Adrenal gland (tissue), 12 donors: ENCODE results near the gene ANKRD28. TPM values are rescaled to one million over a fixed set of nuclear protein-coding genes. Genes with fewer than 3 reads are reported as not detected.

ENCODE experiments used
- DNase-seq, 7 donors: peaks; one replicate each; pipeline ENCODE4 v3.0.0-alpha.2; 2019 to 2020
- H3K27ac ChIP-seq, 5 donors: fragments of 200-600 bp; sonication (generic) in 4 of 5; 1 replicate in 3 of 5; 2 replicates in 2 of 5; pipeline versions ENCODE4 v1.5.1 to v1.8.0; 2016 to 2020; ENCODE audit warnings: mild to moderate bottlenecking in 1 of 5
- H3K27me3 ChIP-seq: fragments of 200-600 bp; 2 replicates; pipeline ENCODE4 v1.8.0; 2021
- H3K36me3 ChIP-seq, 2 donors: fragments of 200-600 bp; replicated peaks in 1 of 2; 1 replicate in 1 of 2; 2 replicates in 1 of 2; pipeline versions ENCODE4 v1.5.1 to v1.8.0; 2018 to 2022
- H3K4me1 ChIP-seq, 2 donors: fragments of 200-600 bp; replicated peaks in 1 of 2; 1 replicate in 1 of 2; 2 replicates in 1 of 2; pipeline versions ENCODE4 v1.5.1 to v1.8.0; 2018 to 2021
- H3K4me3 ChIP-seq, 4 donors: fragments of 200-600 bp; sonication (generic) in 3 of 4; one replicate each; pipeline ENCODE4 v1.5.1; 2016 to 2018
- H3K9me3 ChIP-seq, 3 donors: fragments of 200-600 bp; sonication (generic) in 1 of 3; replicated peaks in 1 of 3; 1 replicate in 2 of 3; 2 replicates in 1 of 3; pipeline versions ENCODE4 v1.5.1 to v1.8.0; 2016 to 2021
- CTCF ChIP-seq, 6 experiments: fragments of 450-650 bp in 4 of 6; fragments of 200-600 bp in 2 of 6; sonication (generic) in 1 of 6; IDR thresholded peaks; 1 replicate in 5 of 6; 2 replicates in 1 of 6; pipeline versions ENCODE4 v1.5.1 to v1.8.0; 2016 to 2021; ENCODE audit warnings: antibody characterized with exemption in 6 of 6, mild to moderate bottlenecking in 2 of 6, moderate library complexity in 1 of 6
- POLR2A ChIP-seq, 2 donors: fragments of 450-650 bp; IDR thresholded peaks; one replicate each; pipeline ENCODE4 v1.6.1; 2017; ENCODE audit warnings: antibody characterized with exemption in 2 of 2, mild to moderate bottlenecking in 2 of 2, moderate library complexity in 1 of 2
- WGBS, 4 donors: extraction: QIAGEN DNeasy Blood & Tissue Kit in 2 of 4; methylation state at CpG; one replicate each; pipeline versions ENCODE4 v1.1.5 to v1.1.7; 2013 to 2017; 5-methylcytosine and 5-hydroxymethylcytosine counted together
- intact Hi-C, 2 donors: fragments of 100-400 bp; cut with DNase I; formaldehyde crosslinking; loops; one replicate each; pipeline versions ENCODE4 v1.14.1 to v1.15.0; 2022 to 2023
- polyA plus RNA-seq, 3 donors: library from polyadenylated mRNA; stranded (reverse); fragments of 200-250 nt in 2 of 3; fragments of 350-450 nt in 1 of 3; fragmentation: Illumina TruSeq in 1 of 3; extraction: RNeasy Lipid Tissue Mini Kit (QIAGEN cat#74804) in 1 of 3; gene quantifications; one replicate each; pipeline ENCODE4 v1.2.3, GENCODE V29; 2013 to 2014
- total RNA-seq, 9 donors: library from RNA; depleted of rRNA in 4 of 9; stranded (reverse); fragments of >200 nt in 4 of 9; fragments of 120-200 nt in 1 of 9; fragmentation: NEBNext Ultra II Directional in 1 of 9; extraction: Animal tissue kit (Norgen Biotek cat#: 25700) in 1 of 9; gene quantifications; one replicate each; pipeline versions ENCODE4 v1.1.0 to v1.2.4, GENCODE V29; 2013 to 2023
- donor health status: healthy with polysubstance abuse.
- donor health status: Bipolar disorder and iron deficiency.
- donor health status: DM: yes; HTN: yes; CAD: no.
- donor health status: DM: no; HTN: no; CAD: no.
- donor health status: DM: no; HTN: no; CAD: no.
- donor health status: DM: yes; HTN: yes; CAD: no.

The ANKRD28 gene
- total and polyA plus RNA-seq, 12 donors, result 11.0 to 71.7 (median 34.5) TPM

- H3K9me3 ChIP-seq, result no peaks in the 10 kb centered on the region
- DNase-seq, result no peak
- no peak overlapping the region for H3K4me3 ChIP-seq
- peaks cover 0 to 13% of the 10 kb centered on the region in 2 donors for H3K4me1 ChIP-seq
- WGBS, 4 donors, result 95 to 100% (median 97%) methylated on average over 1 of the region's 1 CpG
- no peaks in the 10 kb centered on the region for H3K27me3 ChIP-seq
- H3K36me3 ChIP-seq, result no peaks in the 10 kb centered on the region
- H3K27ac ChIP-seq, result no peak overlapping the region
- TF ChIP-seq POLR2A (IDR thresholded peaks at IDR 0.05) (no peak), CTCF (IDR thresholded peaks at IDR 0.05) (no peak)
- intact Hi-C loops, result no loop called here
These were observed 10.3 kb downstream of the ANKRD28 start for GRCh38 chr3:15787526-15787925.

- DNase-seq, result no peak
- Histone ChIP-seq H3K27me3 (no peaks in the 10 kb centered on the region), H3K4me3 (no peak overlapping the region), H3K9me3 (no peaks in the 10 kb centered on the region), H3K36me3 (no peaks in the 10 kb centered on the region), H3K27ac (no peak overlapping the region), H3K4me1 (peaks cover 0 to 16% of the 10 kb centered on the region in 2 donors)
- intact Hi-C loops, result no loop called here
- no peak for TF ChIP-seq CTCF (IDR thresholded peaks at IDR 0.05)
- TF ChIP-seq POLR2A (IDR thresholded peaks at IDR 0.05), result no peak
- 73 to 77% (median 76%) methylated on average over 4 of the region's 4 CpGs for WGBS, 4 donors
These were observed 14.3 kb downstream of the ANKRD28 start for GRCh38 chr3:15783361-15783969.

GRCh38 chr3:15782429-15782828, 15.3 kb downstream of the ANKRD28 start:
- WGBS, 4 donors, result 94 to 100% (median 95%) methylated on average over 2 of the region's 2 CpGs
- intact Hi-C loops, result no loop called here
- peaks cover 0 to 16% of the 10 kb centered on the region in 2 donors for H3K4me1 ChIP-seq
- no peaks in the 10 kb centered on the region for H3K9me3 ChIP-seq
- H3K27me3 ChIP-seq, result no peaks in the 10 kb centered on the region
- no peaks in the 10 kb centered on the region for H3K36me3 ChIP-seq
- H3K4me3 ChIP-seq, result no peak overlapping the region
- H3K27ac ChIP-seq, result no peak overlapping the region
- DNase-seq, result no peak
- no peak for TF ChIP-seq CTCF (IDR thresholded peaks at IDR 0.05)
- no peak for TF ChIP-seq POLR2A (IDR thresholded peaks at IDR 0.05)

GRCh38 chr3:15781637-15782402, 16.0 kb downstream of the ANKRD28 start:
- no peak overlapping the region for H3K4me3 ChIP-seq
- intact Hi-C loops, result no loop called here
- no peak for TF ChIP-seq POLR2A (IDR thresholded peaks at IDR 0.05)
- TF ChIP-seq CTCF (IDR thresholded peaks at IDR 0.05), result no peak
- no peaks in the 10 kb centered on the region for H3K9me3 ChIP-seq
- H3K27me3 ChIP-seq, result no peaks in the 10 kb centered on the region
- DNase-seq, result no peak
- no peaks in the 10 kb centered on the region for H3K36me3 ChIP-seq
- WGBS, 4 donors, result 87 to 90% (median 88%) methylated on average over 6 of the region's 6 CpGs
- H3K4me1 ChIP-seq, result peaks cover 0 to 16% of the 10 kb centered on the region in 2 donors
- no peak overlapping the region for H3K27ac ChIP-seq
